PC-9 (cell line): ENCODE results near the gene C20orf204.

Source experiments
- EZH2 ChIP-seq: fragments of 200-600 bp; sonication (generic); IDR thresholded peaks from 2 replicates; pipeline ENCODE4 v1.8.0; 2017; ENCODE audit warnings: antibody characterized with exemption, low read depth
- TF ChIP-seq, protein P1 (sequence below): fragments of 200-600 bp; sonication (generic); conservative IDR thresholded peaks from 2 replicates; pipeline ENCODE4 v1.6.1; 2017; ENCODE audit warnings: mixed run types, antibody characterized with exemption, mild to moderate bottlenecking, moderate library complexity

- TF ChIP-seq, protein P1, sequence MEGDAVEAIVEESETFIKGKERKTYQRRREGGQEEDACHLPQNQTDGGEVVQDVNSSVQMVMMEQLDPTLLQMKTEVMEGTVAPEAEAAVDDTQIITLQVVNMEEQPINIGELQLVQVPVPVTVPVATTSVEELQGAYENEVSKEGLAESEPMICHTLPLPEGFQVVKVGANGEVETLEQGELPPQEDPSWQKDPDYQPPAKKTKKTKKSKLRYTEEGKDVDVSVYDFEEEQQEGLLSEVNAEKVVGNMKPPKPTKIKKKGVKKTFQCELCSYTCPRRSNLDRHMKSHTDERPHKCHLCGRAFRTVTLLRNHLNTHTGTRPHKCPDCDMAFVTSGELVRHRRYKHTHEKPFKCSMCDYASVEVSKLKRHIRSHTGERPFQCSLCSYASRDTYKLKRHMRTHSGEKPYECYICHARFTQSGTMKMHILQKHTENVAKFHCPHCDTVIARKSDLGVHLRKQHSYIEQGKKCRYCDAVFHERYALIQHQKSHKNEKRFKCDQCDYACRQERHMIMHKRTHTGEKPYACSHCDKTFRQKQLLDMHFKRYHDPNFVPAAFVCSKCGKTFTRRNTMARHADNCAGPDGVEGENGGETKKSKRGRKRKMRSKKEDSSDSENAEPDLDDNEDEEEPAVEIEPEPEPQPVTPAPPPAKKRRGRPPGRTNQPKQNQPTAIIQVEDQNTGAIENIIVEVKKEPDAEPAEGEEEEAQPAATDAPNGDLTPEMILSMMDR: no peak
- no peak for TF ChIP-seq EZH2
Observed at GRCh38 chr20:64029293-64030117, 6.5 kb upstream of the C20orf204 start.
